ENCODE results near the gene FREM2.

DNA sequence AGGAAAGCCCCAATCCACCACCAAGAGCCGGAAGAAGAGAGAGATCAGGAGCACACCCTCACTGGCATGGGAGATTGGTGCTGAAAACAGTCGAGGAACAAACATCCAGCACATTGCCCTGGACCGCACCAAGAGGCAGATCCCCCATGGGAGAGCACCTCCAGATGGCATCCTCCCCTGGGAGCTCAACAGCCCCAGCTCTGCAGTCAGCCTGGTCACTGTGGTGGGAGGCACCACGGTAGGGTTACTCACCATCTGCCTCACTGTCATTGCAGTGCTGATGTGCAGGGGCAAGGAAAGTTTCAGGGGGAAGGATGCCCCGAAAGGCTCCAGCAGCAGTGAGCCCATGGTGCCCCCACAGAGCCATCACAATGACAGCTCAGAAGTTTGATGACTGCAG, 193.5 kb downstream of the FREM2 start:
- TF ChIP-seq, protein P1, sequence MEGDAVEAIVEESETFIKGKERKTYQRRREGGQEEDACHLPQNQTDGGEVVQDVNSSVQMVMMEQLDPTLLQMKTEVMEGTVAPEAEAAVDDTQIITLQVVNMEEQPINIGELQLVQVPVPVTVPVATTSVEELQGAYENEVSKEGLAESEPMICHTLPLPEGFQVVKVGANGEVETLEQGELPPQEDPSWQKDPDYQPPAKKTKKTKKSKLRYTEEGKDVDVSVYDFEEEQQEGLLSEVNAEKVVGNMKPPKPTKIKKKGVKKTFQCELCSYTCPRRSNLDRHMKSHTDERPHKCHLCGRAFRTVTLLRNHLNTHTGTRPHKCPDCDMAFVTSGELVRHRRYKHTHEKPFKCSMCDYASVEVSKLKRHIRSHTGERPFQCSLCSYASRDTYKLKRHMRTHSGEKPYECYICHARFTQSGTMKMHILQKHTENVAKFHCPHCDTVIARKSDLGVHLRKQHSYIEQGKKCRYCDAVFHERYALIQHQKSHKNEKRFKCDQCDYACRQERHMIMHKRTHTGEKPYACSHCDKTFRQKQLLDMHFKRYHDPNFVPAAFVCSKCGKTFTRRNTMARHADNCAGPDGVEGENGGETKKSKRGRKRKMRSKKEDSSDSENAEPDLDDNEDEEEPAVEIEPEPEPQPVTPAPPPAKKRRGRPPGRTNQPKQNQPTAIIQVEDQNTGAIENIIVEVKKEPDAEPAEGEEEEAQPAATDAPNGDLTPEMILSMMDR (IDR thresholded peaks at IDR 0.05), result no peak
- no peak for TF ChIP-seq POLR2A (IDR thresholded peaks at IDR 0.05)
- TF ChIP-seq POLR2AphosphoS5 (IDR thresholded peaks at IDR 0.05), result no peak

Data from breast epithelium (tissue), 3 donors.